ENCODE results near the gene VENTX. TPM values are rescaled to one million over a fixed set of nuclear protein-coding genes. Genes with fewer than 3 reads are reported as not detected.

VENTX gene
- total RNA-seq, 1 experiment from 2014 or later, result not detected

DNA sequence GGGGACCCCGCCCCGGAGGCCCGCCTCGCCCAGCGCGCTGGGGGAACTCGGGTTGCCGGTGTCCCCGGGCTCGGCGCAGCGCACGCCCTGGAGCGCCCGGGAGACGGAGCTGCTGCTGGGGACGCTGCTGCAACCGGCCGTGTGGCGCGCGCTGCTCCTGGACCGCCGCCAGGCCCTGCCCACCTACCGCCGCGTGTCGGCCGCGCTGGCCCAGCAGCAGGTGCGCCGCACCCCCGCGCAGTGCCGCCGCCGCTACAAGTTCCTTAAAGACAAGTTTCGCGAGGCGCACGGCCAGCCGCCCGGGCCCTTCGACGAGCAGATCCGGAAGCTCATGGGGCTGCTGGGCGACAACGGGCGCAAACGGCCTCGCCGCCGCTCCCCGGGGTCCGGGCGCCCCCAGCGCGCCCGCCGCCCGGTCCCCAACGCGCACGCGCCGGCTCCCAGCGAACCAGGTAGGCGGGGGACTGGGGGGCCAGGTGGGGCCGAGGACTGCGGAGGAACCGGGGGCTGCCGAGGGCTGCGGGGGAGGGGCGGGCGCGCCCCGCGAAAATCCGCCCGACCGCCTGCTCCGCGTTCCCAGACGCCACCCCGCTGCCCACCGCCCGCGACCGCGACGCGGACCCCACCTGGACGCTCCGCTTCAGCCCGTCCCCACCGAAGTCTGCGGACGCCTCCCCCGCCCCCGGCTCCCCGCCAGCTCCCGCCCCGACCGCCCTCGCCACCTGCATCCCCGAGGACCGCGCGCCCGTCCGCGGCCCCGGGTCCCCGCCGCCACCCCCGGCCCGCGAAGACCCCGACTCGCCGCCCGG, 7.1 kb upstream of the VENTX start:
- no peak overlapping the region for H2AFZ ChIP-seq (ENCODE audit: low read length)
- no peak for ATAC-seq

DNA sequence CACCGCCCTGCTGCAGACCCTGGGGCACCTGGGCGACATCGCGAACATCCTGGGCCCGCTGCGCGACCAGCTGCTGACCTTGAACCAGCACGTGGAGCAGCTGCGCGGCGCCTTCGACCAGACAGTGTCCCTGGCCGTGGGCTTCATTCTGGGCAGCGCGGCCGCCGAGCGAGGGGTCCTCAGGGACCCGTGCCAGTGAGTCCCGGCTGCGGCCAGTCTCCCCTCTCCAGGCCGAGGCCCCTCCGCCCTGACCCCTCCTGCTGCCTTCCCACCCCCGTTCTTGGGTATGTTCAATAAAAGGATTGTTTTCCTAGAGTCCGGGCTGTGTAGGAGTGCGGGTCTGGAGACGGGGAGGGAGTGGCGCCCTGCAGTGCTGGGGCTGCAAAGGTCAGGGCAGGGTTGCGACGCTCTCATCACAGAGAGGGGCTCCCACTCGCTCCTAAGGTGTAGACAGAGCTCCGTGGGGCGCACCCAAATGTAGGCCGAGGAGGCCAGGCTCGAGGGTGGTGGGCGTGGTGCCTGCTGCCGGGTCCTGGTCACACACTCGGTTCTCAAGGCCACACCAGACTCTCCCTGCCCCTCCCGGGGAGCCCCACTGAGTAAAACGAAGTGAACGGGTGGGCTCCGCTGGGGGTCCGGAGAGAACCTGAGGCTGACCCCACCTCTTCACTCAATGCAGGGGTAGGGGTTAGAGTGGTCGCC, 6.3 kb upstream of the VENTX start:
- H3K27ac ChIP-seq (ENCODE audit: low read length), result no peak overlapping the region
- ATAC-seq (no peak), DNase-seq (no peak)
- H3K9me2 ChIP-seq (replicated peaks; ENCODE audit: low read length), result no peaks in the 10 kb centered on the region
- H3F3A ChIP-seq (ENCODE audit: low read length, unreplicated experiment), result no peaks in the 10 kb centered on the region
- no peaks in the 10 kb centered on the region for H3K4me1 ChIP-seq (ENCODE audit: insufficient read depth, low read length)
- H3K79me2 ChIP-seq (ENCODE audit: low read length), result no peaks in the 10 kb centered on the region
- H4K20me1 ChIP-seq (ENCODE audit: low read length), result no peaks in the 10 kb centered on the region
- TF ChIP-seq EZH2phosphoT487 (IDR thresholded peaks at IDR 0.05; ENCODE audit: borderline replicate concordance, low read length) (no peak), EZH2 (IDR thresholded peaks at IDR 0.05; ENCODE audit: low read length, unreplicated experiment) (no peak)
- TF ChIP-seq, protein P1, sequence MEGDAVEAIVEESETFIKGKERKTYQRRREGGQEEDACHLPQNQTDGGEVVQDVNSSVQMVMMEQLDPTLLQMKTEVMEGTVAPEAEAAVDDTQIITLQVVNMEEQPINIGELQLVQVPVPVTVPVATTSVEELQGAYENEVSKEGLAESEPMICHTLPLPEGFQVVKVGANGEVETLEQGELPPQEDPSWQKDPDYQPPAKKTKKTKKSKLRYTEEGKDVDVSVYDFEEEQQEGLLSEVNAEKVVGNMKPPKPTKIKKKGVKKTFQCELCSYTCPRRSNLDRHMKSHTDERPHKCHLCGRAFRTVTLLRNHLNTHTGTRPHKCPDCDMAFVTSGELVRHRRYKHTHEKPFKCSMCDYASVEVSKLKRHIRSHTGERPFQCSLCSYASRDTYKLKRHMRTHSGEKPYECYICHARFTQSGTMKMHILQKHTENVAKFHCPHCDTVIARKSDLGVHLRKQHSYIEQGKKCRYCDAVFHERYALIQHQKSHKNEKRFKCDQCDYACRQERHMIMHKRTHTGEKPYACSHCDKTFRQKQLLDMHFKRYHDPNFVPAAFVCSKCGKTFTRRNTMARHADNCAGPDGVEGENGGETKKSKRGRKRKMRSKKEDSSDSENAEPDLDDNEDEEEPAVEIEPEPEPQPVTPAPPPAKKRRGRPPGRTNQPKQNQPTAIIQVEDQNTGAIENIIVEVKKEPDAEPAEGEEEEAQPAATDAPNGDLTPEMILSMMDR (conservative IDR thresholded peaks at IDR 0.05; ENCODE audit: low read depth, low read length), result no peak
- no peak overlapping the region for H3K9ac ChIP-seq (ENCODE audit: low read length)
- intact Hi-C loops (cut with micrococcal nuclease), result no loop called here
- H3K4me3 ChIP-seq (ENCODE audit: low read length), result no peak overlapping the region
- no peaks in the 10 kb centered on the region for H3K9me3 ChIP-seq (ENCODE audit: low read length)
- CTCF ChIA-PET, result no interaction called here
- no peak overlapping the region for H3K4me2 ChIP-seq (ENCODE audit: low read length)
- peaks cover 12% of the 10 kb centered on the region for H3K27me3 ChIP-seq (ENCODE audit: low read length)
- no peak overlapping the region for H2AFZ ChIP-seq (ENCODE audit: low read length)
- POLR2A ChIA-PET (ENCODE audit: unreplicated experiment), result no interaction called here
- BruUV-seq (replicated peaks), result no TSS peak
- no peaks in the 10 kb centered on the region for H3K36me3 ChIP-seq (ENCODE audit: low read depth, low read length)

More for the DNA sequence above, 7.1 kb upstream of the VENTX start:
- Histone ChIP-seq H3K9me2 (replicated peaks; ENCODE audit: low read length) (no peaks in the 10 kb centered on the region), H3F3A (ENCODE audit: low read length, unreplicated experiment) (no peaks in the 10 kb centered on the region), H4K20me1 (ENCODE audit: low read length) (no peaks in the 10 kb centered on the region), H3K4me1 (ENCODE audit: insufficient read depth, low read length) (no peaks in the 10 kb centered on the region), H3K27ac (ENCODE audit: low read length) (no peak overlapping the region), H3K36me3 (ENCODE audit: low read depth, low read length) (no peaks in the 10 kb centered on the region), H3K4me2 (ENCODE audit: low read length) (no peak overlapping the region), H3K4me3 (ENCODE audit: low read length) (no peak overlapping the region), H3K79me2 (ENCODE audit: low read length) (no peaks in the 10 kb centered on the region), H3K27me3 (ENCODE audit: low read length) (0 out of 2 replicates have a peak, but pooled peaks cover 7% of the 10 kb centered on the region), H3K9ac (ENCODE audit: low read length) (no peak overlapping the region), H3K9me3 (ENCODE audit: low read length) (no peaks in the 10 kb centered on the region)
- intact Hi-C loops (cut with micrococcal nuclease), result no loop called here
- ChIA-PET POLR2A (ENCODE audit: unreplicated experiment) (no interaction called here), CTCF (no interaction called here)
- no peak for DNase-seq
- no TSS peak for BruUV-seq (replicated peaks)
- TF ChIP-seq, protein P1 (conservative IDR thresholded peaks at IDR 0.05; ENCODE audit: low read depth, low read length), result no peak
- TF ChIP-seq EZH2phosphoT487 (IDR thresholded peaks at IDR 0.05; ENCODE audit: borderline replicate concordance, low read length) (no peak), EZH2 (IDR thresholded peaks at IDR 0.05; ENCODE audit: low read length, unreplicated experiment) (no peak)

Data from PC-3 (cell line).